CD4-positive, alpha-beta T cell treated with Interleukin-2 at 100 ng/mL for 4 hours (primary cell): ENCODE measurements around the gene IL13RA1.
"Not testable (repeated sequence)": the region's sequence is repeated elsewhere in the genome, so short reads cannot be mapped to it uniquely, and the experiment has no call there.

Experiments used
- DNase-seq: peaks from one replicate; pipeline ENCODE4 v3.0.0-alpha.2; 2020; ENCODE audit warnings: low spot score

The IL13RA1 gene

GRCh38 chrX:118780509-118780908 lies 53.1 kb downstream of the IL13RA1 start:
- DNase-seq: no peak

- no peak for DNase-seq
These were observed 53.5 kb downstream of the IL13RA1 start for GRCh38 chrX:118780911-118781310.

GRCh38 chrX:118795528-118796280 lies 68.3 kb downstream of the IL13RA1 start:
- no peak for DNase-seq

GRCh38 chrX:118802857-118803256 lies 75.5 kb downstream of the IL13RA1 start:
- DNase-seq: no peak

GRCh38 chrX:118807151-118808017 lies 80.0 kb downstream of the IL13RA1 start:
- peak; percentile 21 for DNase-seq

GRCh38 chrX:118817257-118817656 lies 89.9 kb downstream of the IL13RA1 start:
- not testable (repeated sequence) for DNase-seq

GRCh38 chrX:118823263-118824172 lies 96.1 kb downstream of the IL13RA1 start, which contains the start of gene ZCCHC12:
Gene ZCCHC12, plus strand, starts transcription at chrX:118823824. Its CDS starts 1,421 bp downstream, at chrX:118825245.
- peak; percentile 13 for DNase-seq

- DNase-seq: no peak
These were observed 96.8 kb downstream of the IL13RA1 start for GRCh38 chrX:118824173-118824730.

GRCh38 chrX:118825227-118825626 lies 97.8 kb downstream of the IL13RA1 start:
- DNase-seq: no peak

- DNase-seq: peak; percentile 47
These were observed 112.0 kb downstream of the IL13RA1 start for GRCh38 chrX:118839334-118839958.
